GM12865 (cell line): ENCODE results near the gene RSBN1.
A peak's percentile ranks its signal among the peaks of the same experiment; 100 is the strongest.

Source experiments
- DNase-seq: peaks from one replicate; pipeline ENCODE4 v3.0.0; 2010; ENCODE audit warnings: low read depth
- H3K4me3 ChIP-seq: 2 replicates; pipeline ENCODE4 v1.5.1; 2011; ENCODE audit warnings: mild to moderate bottlenecking, low read depth, low read length, control low read depth
- TF ChIP-seq, protein P1 (sequence below): IDR thresholded peaks from 2 replicates; pipeline ENCODE4 v1.5.1; 2011; ENCODE audit warnings: low read length, control low read depth, low read depth, inconsistent platforms; ENCODE audit not compliant: insufficient read depth; ENCODE audit errors: missing control alignments

Gene RSBN1

DNA sequence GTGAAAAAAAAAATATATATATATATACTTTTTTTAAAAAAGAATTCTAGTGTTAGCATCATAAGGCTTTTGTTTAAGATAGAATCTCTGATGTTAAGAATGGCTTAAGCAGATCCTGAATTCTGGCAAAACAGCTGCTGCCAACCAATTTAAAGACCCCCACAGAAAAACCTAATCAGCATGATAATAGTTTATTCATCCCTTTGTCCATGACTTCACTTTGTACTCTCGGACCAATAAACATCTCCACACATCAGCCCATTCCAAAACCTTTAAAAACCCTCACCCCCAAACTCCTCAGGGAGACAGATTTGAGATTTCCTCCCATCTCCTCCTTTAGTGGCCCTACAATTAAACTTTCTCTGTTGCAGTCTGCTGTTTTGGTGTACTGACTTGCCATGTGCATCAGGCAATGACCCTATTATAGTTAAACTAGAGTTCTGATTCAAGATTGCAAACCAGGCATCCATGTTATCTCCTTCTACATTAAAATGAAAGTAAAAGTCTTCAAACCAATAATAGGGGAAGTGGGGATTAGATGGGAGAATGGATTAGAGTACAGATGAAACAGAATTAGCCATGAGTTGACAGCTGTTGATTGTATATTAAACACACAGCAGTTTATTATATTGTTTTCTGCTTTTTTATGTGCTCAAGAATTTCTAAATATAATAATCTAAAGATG is 43.2 kb downstream of the RSBN1 start:
- no peak for DNase-seq
- H3K4me3 ChIP-seq = no peak overlapping the region
- TF ChIP-seq, protein P1, sequence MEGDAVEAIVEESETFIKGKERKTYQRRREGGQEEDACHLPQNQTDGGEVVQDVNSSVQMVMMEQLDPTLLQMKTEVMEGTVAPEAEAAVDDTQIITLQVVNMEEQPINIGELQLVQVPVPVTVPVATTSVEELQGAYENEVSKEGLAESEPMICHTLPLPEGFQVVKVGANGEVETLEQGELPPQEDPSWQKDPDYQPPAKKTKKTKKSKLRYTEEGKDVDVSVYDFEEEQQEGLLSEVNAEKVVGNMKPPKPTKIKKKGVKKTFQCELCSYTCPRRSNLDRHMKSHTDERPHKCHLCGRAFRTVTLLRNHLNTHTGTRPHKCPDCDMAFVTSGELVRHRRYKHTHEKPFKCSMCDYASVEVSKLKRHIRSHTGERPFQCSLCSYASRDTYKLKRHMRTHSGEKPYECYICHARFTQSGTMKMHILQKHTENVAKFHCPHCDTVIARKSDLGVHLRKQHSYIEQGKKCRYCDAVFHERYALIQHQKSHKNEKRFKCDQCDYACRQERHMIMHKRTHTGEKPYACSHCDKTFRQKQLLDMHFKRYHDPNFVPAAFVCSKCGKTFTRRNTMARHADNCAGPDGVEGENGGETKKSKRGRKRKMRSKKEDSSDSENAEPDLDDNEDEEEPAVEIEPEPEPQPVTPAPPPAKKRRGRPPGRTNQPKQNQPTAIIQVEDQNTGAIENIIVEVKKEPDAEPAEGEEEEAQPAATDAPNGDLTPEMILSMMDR = no peak

DNA sequence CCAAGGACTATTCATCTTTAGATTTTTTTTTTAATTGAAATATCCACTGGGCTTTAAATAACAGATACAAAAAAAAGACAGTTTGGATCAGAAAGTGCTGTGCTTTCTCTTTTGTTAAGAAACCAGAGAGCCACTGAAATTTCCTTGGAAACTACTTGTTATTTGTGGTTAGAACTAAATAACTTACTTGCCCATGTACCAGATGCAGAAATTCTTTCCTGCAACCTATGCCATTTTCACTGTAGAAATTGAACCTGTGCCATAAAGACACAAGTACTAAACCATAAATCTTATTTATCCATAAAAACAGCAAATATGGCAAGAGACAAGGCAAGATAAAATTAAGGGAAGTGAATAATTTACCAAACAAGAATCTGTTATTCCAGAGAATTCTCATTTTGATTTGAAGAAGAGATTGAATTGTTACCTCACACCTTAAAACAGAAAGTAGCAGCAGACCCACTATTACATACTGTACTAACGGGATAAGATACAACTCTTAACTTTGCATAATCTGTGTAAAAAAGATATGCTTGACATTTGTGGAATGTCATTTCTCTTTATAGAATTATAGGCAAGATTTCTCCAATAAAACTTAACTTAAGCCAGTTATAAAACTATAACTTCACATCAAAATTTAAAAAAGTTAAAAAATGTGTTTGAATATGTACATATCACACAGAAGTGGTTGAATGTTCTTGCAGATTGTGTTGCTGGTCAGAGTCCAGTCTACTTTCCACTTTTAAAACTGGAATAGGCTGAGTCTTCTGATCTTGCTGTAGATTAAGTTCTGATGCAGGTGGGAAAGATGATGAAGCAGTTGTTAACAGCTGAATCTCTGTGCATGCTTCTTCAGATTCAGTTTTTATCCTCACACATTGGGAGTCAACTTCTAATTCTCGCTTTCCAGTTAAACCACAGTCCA is 46.7 kb downstream of the RSBN1 start:
- H3K4me3 ChIP-seq = no peak overlapping the region
- TF ChIP-seq, protein P1 = no peak
- no peak for DNase-seq

DNA sequence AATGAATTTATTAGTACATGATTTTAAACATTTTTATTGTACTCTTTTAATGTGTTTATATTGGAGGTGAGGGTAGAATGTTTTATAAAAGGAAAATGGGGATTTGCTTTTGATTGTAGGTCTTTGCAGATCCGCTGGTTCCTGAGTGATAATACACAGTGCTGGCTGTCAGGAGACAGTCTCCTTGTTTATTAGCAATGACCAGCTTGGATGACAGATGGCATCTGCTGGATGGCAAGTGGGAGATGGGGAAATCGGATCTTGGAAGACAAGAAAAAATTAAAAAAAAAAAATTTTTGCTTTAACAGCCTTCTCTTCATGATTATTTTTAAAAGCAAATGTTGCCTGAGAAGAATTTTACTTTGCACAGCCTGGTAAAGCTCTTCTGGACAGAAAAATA is 48.6 kb downstream of the RSBN1 start:
- TF ChIP-seq, protein P1 = no peak
- no peak for DNase-seq
- H3K4me3 ChIP-seq = no peak overlapping the region

DNA sequence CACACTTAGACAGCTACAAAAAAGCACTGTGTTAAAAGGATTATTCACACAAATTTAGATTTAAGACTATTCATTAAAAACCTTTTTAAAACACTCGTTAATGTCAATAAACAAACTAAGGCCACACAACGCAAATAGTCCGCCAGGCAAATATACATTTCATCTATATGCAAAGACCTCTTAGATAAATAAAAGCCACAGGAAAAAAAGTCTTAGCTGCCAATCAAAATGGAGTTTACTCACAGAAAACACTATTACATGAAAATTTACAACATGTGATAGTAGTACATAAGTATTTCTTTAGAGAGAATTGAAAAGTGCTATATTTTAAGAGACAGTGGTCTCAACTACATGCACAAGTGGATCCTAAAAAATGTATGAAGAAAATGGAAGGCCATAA is 50.3 kb downstream of the RSBN1 start:
- DNase-seq = no peak
- no peak overlapping the region for H3K4me3 ChIP-seq
- TF ChIP-seq, protein P1 = no peak

DNA sequence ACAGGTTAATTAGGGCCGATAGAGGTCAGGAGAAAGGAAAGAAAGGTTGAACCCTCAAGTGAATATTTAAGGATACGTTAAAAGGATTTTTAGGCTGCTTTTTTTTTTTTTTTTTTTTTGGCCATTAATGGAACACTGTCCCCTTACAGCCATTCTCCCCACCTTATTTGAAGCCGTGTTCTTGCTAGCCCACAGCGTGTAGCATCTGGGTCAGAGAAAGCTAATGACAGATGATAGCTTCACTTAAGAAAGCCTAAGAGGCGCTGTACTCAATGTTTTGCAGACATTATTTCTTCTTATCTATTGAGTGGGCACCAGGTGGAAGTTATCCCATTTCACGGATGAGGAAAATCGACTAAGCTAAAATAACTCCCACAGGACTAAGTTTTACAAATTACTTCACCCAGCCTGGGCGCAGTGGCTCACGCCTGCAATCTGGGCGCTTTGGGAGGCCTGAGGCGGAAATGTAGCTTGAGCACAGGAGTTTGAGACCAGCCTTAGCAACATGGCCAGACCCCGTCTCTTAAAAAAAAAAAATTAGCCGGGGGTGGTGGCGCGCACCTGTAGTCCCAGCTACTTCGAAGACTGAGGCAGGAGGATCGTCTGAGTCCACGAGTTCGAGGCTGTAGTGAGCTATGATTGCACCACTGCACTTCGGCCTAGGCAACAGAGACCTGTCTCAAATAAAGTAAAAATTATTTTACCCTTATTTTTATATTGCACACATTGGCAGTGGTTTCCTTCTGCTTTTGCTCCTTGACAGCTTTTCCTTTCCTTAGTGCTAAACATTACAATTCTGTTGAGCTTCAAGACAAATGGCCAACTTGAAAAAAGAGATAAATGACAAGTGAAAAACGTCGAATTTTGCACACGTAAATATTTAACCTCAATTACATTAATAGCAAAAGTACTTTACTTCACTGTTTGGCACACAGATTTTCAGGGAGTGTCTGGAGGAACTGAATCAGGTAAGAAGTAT is 51.9 kb downstream of the RSBN1 start:
- H3K4me3 ChIP-seq = peak overlapping the region; percentile 84
- TF ChIP-seq, protein P1 = no peak
- peak; percentile 9 for DNase-seq

DNA sequence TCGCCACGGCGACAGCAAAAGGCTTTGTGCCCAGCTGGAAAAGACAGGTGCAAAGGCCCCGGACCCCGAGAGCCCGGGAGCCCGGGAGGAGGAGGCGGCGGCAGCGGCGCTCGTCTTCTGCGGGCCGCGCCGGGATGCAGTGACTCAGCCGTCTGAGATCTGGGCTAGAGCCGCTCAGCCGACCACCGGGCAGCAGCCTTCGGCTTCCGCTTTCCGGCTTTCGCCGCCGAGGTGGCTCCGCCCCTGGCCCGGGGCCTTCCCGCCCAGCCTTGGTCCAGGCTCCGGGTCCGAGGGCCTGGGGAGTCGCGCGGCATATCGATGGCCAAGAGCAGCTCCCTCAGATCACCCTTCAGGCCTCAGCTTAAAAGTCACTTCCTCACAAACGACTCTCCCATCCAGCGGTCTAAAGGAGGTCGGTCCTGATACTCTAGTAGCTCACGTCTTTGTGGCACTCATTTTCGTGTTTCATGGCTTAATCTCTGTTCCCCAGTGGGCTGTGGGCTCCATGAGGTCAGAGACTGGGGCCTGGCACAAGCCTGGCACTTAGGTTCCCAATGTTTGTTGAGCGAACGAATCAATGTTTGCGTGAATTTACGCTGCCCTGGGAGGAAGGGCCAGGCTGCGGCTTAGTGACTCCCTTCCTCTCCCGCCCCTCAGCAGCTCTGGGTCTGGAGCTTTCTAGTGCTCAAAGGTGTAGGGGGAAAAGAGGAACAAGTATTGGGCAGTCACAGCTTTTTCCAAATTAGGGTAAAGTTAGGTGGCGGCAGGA is 52.8 kb downstream of the RSBN1 start, which contains the start of gene PHTF1:
PHTF1 (minus strand) TSS at position 154 of the 769 bp plus-strand sequence. CDS start 783 bp downstream, outside the sequence.
- peak within 1 kb of the TSS; percentile 84 for H3K4me3 ChIP-seq
- peak; percentile 90 for DNase-seq
- TF ChIP-seq, protein P1 = no peak
